A549 (cell line): ENCODE results near the gene IPMK. TPM values are rescaled to one million over a fixed set of nuclear protein-coding genes. Genes with fewer than 3 reads are reported as not detected.

Source experiments
- ATAC-seq, 2 experiments: fragments of 200-7000 bp in 1 of 2; fragments of >200 bp in 1 of 2; cut with Nextera tagmentation in 1 of 2; cut with Tn5 transposase in 1 of 2; 3 replicates each; pipeline versions ENCODE4 v1.8.0 to v1.9.1; 2018 to 2020; ENCODE audit warnings: mild to moderate bottlenecking in 1 of 2, moderate library complexity in 1 of 2
- CTCF ChIA-PET: fragments of 300-600 bp; sonication (Branson Sonifier 250); formaldehyde crosslinking; extraction: SDS; loops from one replicate; lab custom pipeline; 2021; ENCODE audit warnings: antibody characterized with exemption, inconsistent platforms; lab: Yijun Ruan, JAX
- POLR2A ChIA-PET: fragments of 350-600 bp; formaldehyde crosslinking; extraction: SDS; loops from one replicate; lab custom pipeline; 2021; ENCODE audit warnings: antibody characterized with exemption, inconsistent platforms; lab: Yijun Ruan, JAX
- DNase-seq, 2 experiments: peaks; one replicate each; pipeline versions ENCODE4 v3.0.0 to v3.0.0-alpha.2; 2011 to 2016; ENCODE audit warnings: low read depth in 1 of 2, low spot score in 1 of 2
- FAIRE-seq: peaks from 2 replicates; lab custom pipeline; 2011; peaks lifted over from hg19 to GRCh38; lab: Jason Lieb, UNC
- H3K27ac ChIP-seq, 2 experiments: fragments of >200 bp; sonication (Bioruptor Twin); formaldehyde crosslinking; 3 replicates each; pipeline ENCODE4 v1.5.1; 2016 to 2017
- H3K4me1 ChIP-seq: fragments of >200 bp; sonication (Bioruptor Twin); formaldehyde crosslinking; 3 replicates; pipeline ENCODE4 v1.6.1; 2016
- H3K4me2 ChIP-seq: fragments of >200 bp; sonication (Bioruptor Twin); formaldehyde crosslinking; 3 replicates; pipeline ENCODE4 v1.6.1; 2016
- H3K4me3 ChIP-seq: fragments of >200 bp; sonication (Bioruptor Twin); formaldehyde crosslinking; 3 replicates; pipeline ENCODE4 v1.5.1; 2016
- H3K9me3 ChIP-seq: fragments of >200 bp; sonication (Bioruptor Twin); formaldehyde crosslinking; 3 replicates; pipeline ENCODE4 v1.6.1; 2016
- BCL3 ChIP-seq: fragments of >200 bp; sonication (Bioruptor Twin); formaldehyde crosslinking; IDR thresholded peaks from 3 replicates; pipeline ENCODE4 v1.6.1; 2016
- BHLHE40 ChIP-seq: IDR thresholded peaks from 2 replicates; pipeline ENCODE4 v1.6.1; 2012; ENCODE audit warnings: low read depth, low read length, inconsistent platforms
- CEBPB ChIP-seq, 2 experiments: fragments of >200 bp in 1 of 2; sonication (Bioruptor Twin) in 1 of 2; formaldehyde crosslinking in 1 of 2; IDR thresholded peaks; 2 replicates each; pipeline ENCODE4 v1.6.1; 2012 to 2016
- CHD2 ChIP-seq: fragments of 150-350 bp; IDR thresholded peaks from 2 replicates; pipeline ENCODE4 v1.6.1; 2014; ENCODE audit warnings: low read length; ENCODE audit not compliant: partially characterized antibody
- CHD4 ChIP-seq: fragments of 200-600 bp; sonication (generic); IDR thresholded peaks from 2 replicates; pipeline ENCODE4 v1.6.1; 2016; ENCODE audit warnings: antibody characterized with exemption, mild to moderate bottlenecking, borderline replicate concordance
- FOSB ChIP-seq: fragments of 250-450 bp; sonication (Bioruptor Pico); IDR thresholded peaks from 2 replicates; pipeline ENCODE4 v1.5.0; 2020; ENCODE audit warnings: mild to moderate bottlenecking, moderate library complexity
- FOSL2 ChIP-seq, 2 experiments: fragments of 450-650 bp in 1 of 2; fragments of >200 bp in 1 of 2; sonication (Bioruptor Twin) in 1 of 2; formaldehyde crosslinking; IDR thresholded peaks; 2 replicates each; pipeline versions ENCODE4 v1.5.0 to v1.6.1; 2016 to 2020; ENCODE audit warnings: mild to moderate bottlenecking in 1 of 2, moderate library complexity in 1 of 2
- HEYL ChIP-seq: fragments of 250-450 bp; sonication (Bioruptor Pico); IDR thresholded peaks from 2 replicates; pipeline ENCODE4 v1.8.0; 2021; ENCODE audit warnings: mild to moderate bottlenecking, moderate library complexity
- JUN ChIP-seq, 2 experiments: fragments of >200 bp; sonication (Bioruptor Twin); formaldehyde crosslinking; IDR thresholded peaks; 2 replicates in 1 of 2; 3 replicates in 1 of 2; pipeline ENCODE4 v1.6.1; 2016 to 2017
- KDM5A ChIP-seq: fragments of 200-600 bp; sonication (generic); IDR thresholded peaks from 2 replicates; pipeline ENCODE4 v1.6.1; 2016; ENCODE audit warnings: antibody characterized with exemption, mild to moderate bottlenecking
- MAFK ChIP-seq: fragments of 450-650 bp; IDR thresholded peaks from 2 replicates; pipeline ENCODE4 v1.6.1; 2014; ENCODE audit not compliant: partially characterized antibody
- MAX ChIP-seq: IDR thresholded peaks from 2 replicates; pipeline ENCODE4 v1.6.1; 2012
- NPAS2 ChIP-seq: fragments of 250-450 bp; sonication (Bioruptor Pico); IDR thresholded peaks from 2 replicates; pipeline ENCODE4 v1.8.0; 2022; ENCODE audit warnings: mild to moderate bottlenecking, moderate library complexity, borderline replicate concordance
- NR3C1 ChIP-seq: fragments of >200 bp; sonication (Bioruptor Twin); formaldehyde crosslinking; IDR thresholded peaks from 3 replicates; pipeline ENCODE4 v1.6.1; 2017
- POLR2A ChIP-seq: IDR thresholded peaks from 2 replicates; pipeline ENCODE4 v1.6.1; 2012; ENCODE audit warnings: mild to moderate bottlenecking, low read length
- POLR2AphosphoS2 ChIP-seq: conservative IDR thresholded peaks from 2 replicates; pipeline ENCODE4 v1.6.1; 2012; ENCODE audit warnings: low read length, improper control_type of control experiment, inconsistent platforms
- WGBS: methylation state at CpG from one replicate; pipeline ENCODE4 v1.1.6; 2017; ENCODE audit errors: missing lambda C conversion rate; 5-methylcytosine and 5-hydroxymethylcytosine counted together
- polyA plus RNA-seq, 4 experiments: library from polyadenylated mRNA; depleted of rRNA in 3 of 4; stranded (reverse); fragments of >200 nt; fragmentation: RNase III in 1 of 4; extraction: RNeasy Plus Mini Kit Qiagen cat#74134 plus additional on column Dnase treatment in 1 of 4; gene quantifications; 2 replicates in 3 of 4; 3 replicates in 1 of 4; pipeline ENCODE4 v1.2.3, GENCODE V29; 2011 to 2017
- TF ChIP-seq, protein P1 (sequence below): fragments of 200-600 bp; sonication (generic); IDR thresholded peaks from 2 replicates; pipeline ENCODE4 v1.6.1; 2016; ENCODE audit warnings: antibody characterized with exemption, mild to moderate bottlenecking, moderate library complexity
- TF ChIP-seq, protein P2 (sequence below): IDR thresholded peaks from 2 replicates; pipeline ENCODE4 v1.6.1; 2012
- TF ChIP-seq, protein P3 (sequence below): fragments of 250-450 bp; sonication (Bioruptor Pico); IDR thresholded peaks from 2 replicates; pipeline ENCODE4 v1.5.0; 2021; ENCODE audit warnings: mild to moderate bottlenecking, moderate library complexity, borderline replicate concordance
- TF ChIP-seq, protein P4 (sequence below): IDR thresholded peaks from 2 replicates; pipeline ENCODE4 v1.6.1; 2012; ENCODE audit warnings: low read depth, borderline replicate concordance
- TF ChIP-seq, protein P5 (sequence below): fragments of 150-350 bp; IDR thresholded peaks from 2 replicates; pipeline ENCODE4 v1.6.1; 2014; ENCODE audit warnings: low read depth, mild to moderate bottlenecking, low read length

Gene IPMK
- polyA plus RNA-seq, 2 of the 4 experiments (the other 2 are of a cell fraction) = 2.9 to 5.6 TPM

DNA sequence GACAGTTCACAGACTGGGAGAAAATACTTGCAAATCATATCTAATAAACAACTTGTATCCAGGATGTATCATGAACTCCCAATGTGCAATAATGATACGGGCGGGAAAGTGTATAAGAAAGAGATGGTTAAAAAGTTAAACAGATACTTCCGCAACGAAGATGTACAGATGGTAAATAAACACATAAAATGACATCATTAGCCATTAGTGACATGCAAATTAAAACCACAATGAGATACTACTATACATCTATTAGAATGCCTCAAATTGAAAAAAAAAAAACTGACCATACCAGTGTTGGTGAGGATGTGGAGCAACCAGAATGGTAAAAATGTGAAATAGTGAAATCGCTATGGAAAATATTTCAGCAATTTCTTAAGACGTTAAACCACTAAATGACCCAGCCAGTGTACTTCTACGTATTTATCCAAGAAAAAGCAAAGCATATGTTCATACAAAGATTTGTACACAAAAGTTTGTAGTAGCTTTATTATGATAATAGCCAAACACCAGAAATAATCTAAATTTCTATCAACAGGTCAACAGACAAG lies 83.5 kb downstream of the IPMK start (continued):
- TF ChIP-seq, protein P1, sequence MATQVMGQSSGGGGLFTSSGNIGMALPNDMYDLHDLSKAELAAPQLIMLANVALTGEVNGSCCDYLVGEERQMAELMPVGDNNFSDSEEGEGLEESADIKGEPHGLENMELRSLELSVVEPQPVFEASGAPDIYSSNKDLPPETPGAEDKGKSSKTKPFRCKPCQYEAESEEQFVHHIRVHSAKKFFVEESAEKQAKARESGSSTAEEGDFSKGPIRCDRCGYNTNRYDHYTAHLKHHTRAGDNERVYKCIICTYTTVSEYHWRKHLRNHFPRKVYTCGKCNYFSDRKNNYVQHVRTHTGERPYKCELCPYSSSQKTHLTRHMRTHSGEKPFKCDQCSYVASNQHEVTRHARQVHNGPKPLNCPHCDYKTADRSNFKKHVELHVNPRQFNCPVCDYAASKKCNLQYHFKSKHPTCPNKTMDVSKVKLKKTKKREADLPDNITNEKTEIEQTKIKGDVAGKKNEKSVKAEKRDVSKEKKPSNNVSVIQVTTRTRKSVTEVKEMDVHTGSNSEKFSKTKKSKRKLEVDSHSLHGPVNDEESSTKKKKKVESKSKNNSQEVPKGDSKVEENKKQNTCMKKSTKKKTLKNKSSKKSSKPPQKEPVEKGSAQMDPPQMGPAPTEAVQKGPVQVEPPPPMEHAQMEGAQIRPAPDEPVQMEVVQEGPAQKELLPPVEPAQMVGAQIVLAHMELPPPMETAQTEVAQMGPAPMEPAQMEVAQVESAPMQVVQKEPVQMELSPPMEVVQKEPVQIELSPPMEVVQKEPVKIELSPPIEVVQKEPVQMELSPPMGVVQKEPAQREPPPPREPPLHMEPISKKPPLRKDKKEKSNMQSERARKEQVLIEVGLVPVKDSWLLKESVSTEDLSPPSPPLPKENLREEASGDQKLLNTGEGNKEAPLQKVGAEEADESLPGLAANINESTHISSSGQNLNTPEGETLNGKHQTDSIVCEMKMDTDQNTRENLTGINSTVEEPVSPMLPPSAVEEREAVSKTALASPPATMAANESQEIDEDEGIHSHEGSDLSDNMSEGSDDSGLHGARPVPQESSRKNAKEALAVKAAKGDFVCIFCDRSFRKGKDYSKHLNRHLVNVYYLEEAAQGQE = no peak

DNA sequence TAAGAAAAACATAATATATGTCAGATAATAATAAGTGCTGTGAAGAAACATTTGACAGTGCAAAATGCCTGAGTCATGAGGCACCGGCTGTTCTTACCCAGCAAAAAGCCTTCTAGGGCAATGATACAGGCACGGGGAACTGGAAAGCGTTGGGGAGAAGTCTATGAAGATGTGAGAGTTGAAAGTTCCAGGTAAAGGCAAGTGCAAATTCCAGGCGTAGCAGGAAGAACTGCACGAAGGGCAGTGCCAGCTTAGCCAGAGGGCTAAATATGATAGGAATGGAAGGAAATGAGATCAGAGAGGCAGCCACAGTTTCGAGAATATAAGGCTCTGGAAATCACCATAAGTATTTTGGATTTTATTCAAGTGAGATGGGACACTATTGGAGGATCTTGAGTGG lies 87.0 kb downstream of the IPMK start:
- TF ChIP-seq FOSL2 (IDR thresholded peaks at IDR 0.05) (no peak), FOSL2 (CRISPR knock-in tag; IDR thresholded peaks at IDR 0.05) (no peak), MAFK (no peak), POLR2A (no peak), KDM5A (no peak), NR3C1 (no peak), FOSB (CRISPR knock-in tag) (no peak), CEBPB (IDR thresholded peaks at IDR 0.05) (no peak), CHD4 (no peak), BCL3 (no peak), JUN (IDR thresholded peaks at IDR 0.05) (no peak), POLR2AphosphoS2 (no peak), NPAS2 (CRISPR knock-in tag) (no peak), MAX (no peak), CHD2 (no peak), HEYL (no peak), BHLHE40 (no peak)
- TF ChIP-seq, protein P2, sequence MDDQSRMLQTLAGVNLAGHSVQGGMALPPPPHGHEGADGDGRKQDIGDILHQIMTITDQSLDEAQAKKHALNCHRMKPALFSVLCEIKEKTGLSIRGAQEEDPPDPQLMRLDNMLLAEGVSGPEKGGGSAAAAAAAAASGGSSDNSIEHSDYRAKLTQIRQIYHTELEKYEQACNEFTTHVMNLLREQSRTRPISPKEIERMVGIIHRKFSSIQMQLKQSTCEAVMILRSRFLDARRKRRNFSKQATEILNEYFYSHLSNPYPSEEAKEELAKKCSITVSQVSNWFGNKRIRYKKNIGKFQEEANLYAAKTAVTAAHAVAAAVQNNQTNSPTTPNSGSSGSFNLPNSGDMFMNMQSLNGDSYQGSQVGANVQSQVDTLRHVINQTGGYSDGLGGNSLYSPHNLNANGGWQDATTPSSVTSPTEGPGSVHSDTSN = no peak
- TF ChIP-seq, protein P3, sequence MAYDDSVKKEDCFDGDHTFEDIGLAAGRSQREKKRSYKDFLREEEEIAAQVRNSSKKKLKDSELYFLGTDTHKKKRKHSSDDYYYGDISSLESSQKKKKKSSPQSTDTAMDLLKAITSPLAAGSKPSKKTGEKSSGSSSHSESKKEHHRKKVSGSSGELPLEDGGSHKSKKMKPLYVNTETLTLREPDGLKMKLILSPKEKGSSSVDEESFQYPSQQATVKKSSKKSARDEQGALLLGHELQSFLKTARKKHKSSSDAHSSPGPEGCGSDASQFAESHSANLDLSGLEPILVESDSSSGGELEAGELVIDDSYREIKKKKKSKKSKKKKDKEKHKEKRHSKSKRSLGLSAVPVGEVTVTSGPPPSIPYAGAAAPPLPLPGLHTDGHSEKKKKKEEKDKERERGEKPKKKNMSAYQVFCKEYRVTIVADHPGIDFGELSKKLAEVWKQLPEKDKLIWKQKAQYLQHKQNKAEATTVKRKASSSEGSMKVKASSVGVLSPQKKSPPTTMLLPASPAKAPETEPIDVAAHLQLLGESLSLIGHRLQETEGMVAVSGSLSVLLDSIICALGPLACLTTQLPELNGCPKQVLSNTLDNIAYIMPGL (CRISPR knock-in tag) = no peak
- TF ChIP-seq, protein P4, sequence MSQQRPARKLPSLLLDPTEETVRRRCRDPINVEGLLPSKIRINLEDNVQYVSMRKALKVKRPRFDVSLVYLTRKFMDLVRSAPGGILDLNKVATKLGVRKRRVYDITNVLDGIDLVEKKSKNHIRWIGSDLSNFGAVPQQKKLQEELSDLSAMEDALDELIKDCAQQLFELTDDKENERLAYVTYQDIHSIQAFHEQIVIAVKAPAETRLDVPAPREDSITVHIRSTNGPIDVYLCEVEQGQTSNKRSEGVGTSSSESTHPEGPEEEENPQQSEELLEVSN = no peak
- TF ChIP-seq, protein P5, sequence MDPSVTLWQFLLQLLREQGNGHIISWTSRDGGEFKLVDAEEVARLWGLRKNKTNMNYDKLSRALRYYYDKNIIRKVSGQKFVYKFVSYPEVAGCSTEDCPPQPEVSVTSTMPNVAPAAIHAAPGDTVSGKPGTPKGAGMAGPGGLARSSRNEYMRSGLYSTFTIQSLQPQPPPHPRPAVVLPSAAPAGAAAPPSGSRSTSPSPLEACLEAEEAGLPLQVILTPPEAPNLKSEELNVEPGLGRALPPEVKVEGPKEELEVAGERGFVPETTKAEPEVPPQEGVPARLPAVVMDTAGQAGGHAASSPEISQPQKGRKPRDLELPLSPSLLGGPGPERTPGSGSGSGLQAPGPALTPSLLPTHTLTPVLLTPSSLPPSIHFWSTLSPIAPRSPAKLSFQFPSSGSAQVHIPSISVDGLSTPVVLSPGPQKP = no peak
- H3K4me2 ChIP-seq = 0 out of 3 replicates have a peak overlapping the region, but pooled peaks have one; percentile 12
- H3K9me3 ChIP-seq = no peaks in the 10 kb centered on the region
- ATAC-seq = peak in 1 of 2 experiments; percentile 38; a peak in 2 of 6 replicates
- peaks cover 27% of the 10 kb centered on the region; the same call in 2 of the 3 replicates for H3K4me1 ChIP-seq
- H3K4me3 ChIP-seq = no peak overlapping the region
- no peak for DNase-seq
- CTCF ChIA-PET = interaction anchor here (0.6 to 12.3 kb wide), 3 partner anchors 105 to 119 kb away, joined by 3 to 221 read pairs (median 5); no protein-coding TSS in a partner anchor
- no peak for FAIRE-seq
- 61% methylated on average over 6 of the region's 6 CpGs for WGBS
- 0 out of 6 replicates have a peak overlapping the region, but pooled peaks of 1 of the 2 experiments have one; percentile 10 for H3K27ac ChIP-seq
- POLR2A ChIA-PET = no interaction called here
